Measurements from ENCODE around the gene ZNF780A.
A peak's percentile ranks its signal among the peaks of the same experiment; 100 is the strongest.
"Not testable (repeated sequence)": the region's sequence is repeated elsewhere in the genome, so short reads cannot be mapped to it uniquely, and the experiment has no call there.

The ZNF780A gene

GRCh38 chr19:40090241-40091204 lies at the start of gene ZNF780A:
TSS of gene ZNF780A (minus strand) at chr19:40090943. CDS start at chr19:40084753, 6,190 bp downstream.
- peak; percentile 59 for DNase-seq (ENCODE audit: low read depth)

GRCh38 chr19:40139533-40140287 lies 49.0 kb upstream of the ZNF780A start:
- no peak for DNase-seq (ENCODE audit: low read depth)

DNA sequence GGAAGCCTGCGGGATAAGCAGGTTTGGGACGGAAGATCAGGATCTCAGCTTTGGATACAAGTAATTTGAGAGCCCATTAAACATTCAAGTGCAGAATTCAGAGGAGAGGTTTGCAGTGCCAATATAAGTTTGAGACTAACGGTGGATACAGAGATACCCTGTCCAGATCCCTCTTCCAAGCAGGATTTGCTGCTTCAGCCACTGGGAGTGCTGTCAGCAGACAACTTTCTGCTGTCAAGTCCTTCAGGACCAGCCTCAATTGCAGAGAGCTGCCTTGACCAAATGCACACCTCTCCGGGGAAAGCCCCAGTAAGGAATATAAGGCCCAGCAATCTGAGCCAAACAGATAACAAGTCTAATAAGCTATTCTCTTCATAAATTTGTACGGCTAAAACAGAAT lies 46.1 kb upstream of the ZNF780A start:
- no peak for DNase-seq (ENCODE audit: low read depth)

GRCh38 chr19:40134866-40135265 lies 44.1 kb upstream of the ZNF780A start:
- DNase-seq (ENCODE audit: low read depth) = no peak

DNA sequence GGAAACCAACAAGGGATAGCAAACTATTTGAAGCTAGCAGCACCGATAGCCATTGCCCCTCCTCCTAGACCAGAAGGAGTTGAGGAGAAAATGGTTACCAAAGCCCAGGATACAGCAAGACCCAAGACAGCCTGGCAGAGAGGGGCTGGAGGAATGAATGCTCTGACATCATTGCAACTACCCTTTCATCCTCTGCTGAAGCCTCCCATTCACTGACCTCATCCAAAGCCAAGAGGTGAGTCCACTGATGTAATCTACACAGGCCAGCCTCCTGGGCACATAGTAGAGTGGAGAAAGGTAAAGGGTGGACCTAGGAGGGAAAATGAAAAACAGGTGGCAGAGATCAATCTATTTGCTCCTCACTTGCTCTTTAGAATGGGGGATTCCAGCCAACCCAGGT lies 42.7 kb upstream of the ZNF780A start:
- no peak for DNase-seq (ENCODE audit: low read depth)

DNA sequence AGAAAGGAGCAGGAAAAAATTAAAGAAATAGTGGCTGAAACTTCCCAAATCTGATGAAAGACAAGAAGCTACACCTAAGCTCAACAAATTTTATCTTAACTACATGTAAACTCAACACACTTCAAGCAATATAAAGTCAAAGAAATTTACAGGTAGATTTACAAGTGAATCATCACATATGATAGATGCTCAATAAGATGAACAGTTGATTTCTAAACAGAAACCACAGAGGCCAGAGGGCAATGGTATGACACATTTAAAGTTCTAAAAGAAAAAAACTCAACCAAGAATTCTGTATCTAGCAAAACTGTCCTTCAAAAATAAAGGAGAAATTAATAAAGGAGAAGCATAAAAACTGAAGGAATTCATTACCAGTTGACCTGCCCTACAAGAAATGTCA lies 39.3 kb upstream of the ZNF780A start:
- DNase-seq (ENCODE audit: low read depth) = no peak

DNA sequence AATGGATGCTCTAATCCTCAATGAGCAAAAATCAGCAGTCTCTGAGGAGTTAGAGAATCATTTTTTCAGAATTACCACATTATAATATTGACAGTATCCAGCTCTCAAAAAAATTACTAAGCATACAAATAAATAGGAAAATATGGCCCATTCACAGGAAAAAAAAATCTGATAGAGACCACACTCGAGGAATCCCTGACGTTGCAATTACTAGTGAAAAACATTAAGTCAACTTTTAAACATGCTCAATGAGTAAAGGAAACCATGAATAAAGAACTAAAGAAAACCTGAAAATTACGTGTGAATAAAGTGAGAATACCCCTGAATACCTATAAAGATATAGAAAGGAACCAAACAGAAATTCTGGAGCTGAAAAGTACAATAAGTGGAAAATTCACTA lies 38.7 kb upstream of the ZNF780A start:
- no peak for DNase-seq (ENCODE audit: low read depth)

GRCh38 chr19:40128991-40129390 lies 38.2 kb upstream of the ZNF780A start:
- no peak for DNase-seq (ENCODE audit: low read depth)

DNA sequence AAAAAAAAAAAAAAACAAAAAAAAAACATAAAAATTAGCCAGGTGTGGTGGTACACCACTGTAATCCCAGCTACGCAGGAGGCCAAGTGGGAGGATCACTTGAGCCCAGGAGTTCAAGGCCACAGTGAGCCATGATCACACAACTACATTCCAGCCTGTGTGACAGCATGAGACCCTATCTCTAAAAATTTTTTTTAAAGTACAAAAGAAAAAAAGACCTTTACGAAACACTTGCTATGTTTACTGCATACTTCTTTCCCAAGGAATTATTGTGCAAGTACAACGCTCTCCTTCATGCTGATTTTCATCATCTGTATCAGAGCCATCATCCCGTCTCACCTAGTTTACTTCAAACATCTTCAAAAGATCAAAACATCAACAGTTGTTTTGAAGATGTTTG lies 28.6 kb upstream of the ZNF780A start:
- no peak for DNase-seq (ENCODE audit: low read depth)

- DNase-seq (ENCODE audit: low read depth) = not testable (repeated sequence)
Measured at GRCh38 chr19:40118638-40119037, 27.9 kb upstream of the ZNF780A start.

- DNase-seq (ENCODE audit: low read depth) = no peak
Measured at GRCh38 chr19:40116075-40116474, 25.3 kb upstream of the ZNF780A start.

DNA sequence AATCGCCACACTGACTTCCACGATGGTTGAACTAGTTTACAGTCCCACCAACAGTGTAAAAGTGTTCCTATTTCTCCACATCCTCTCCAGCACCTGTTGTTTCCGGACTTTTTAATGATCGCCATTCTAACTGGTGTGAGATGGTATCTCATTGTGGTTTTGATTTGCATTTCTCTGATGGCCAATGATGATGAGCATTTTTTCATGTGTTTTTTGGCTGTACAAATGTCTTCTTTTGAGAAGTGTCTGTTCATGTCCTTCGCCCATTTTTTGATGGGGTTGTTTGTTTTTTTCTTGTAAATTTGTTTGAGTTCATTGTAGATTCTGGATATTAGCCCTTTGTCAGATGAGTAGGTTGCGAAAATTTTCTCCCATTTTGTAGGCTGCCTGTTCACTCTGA lies 23.4 kb upstream of the ZNF780A start:
- DNase-seq (ENCODE audit: low read depth) = not testable (repeated sequence)

DNA sequence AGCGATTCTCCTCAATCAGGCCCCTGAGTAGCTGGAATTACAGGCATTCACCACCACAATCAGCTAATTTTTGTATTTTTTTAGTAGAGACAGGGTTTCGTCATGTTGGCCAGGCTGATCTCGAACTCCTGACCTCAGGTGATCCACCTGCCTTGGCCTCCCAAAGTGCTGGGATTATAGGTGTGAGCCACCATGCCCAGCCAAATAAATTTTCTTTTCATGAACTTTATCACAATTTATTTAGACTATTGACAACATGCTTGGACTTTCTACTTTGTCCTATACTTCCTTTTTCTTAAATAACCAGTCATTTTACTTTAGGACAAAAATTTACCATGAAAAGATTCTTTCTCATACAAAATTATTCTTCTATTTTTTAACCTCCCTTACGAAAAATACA lies 21.5 kb upstream of the ZNF780A start:
- DNase-seq (ENCODE audit: low read depth) = not testable (repeated sequence)

DNA sequence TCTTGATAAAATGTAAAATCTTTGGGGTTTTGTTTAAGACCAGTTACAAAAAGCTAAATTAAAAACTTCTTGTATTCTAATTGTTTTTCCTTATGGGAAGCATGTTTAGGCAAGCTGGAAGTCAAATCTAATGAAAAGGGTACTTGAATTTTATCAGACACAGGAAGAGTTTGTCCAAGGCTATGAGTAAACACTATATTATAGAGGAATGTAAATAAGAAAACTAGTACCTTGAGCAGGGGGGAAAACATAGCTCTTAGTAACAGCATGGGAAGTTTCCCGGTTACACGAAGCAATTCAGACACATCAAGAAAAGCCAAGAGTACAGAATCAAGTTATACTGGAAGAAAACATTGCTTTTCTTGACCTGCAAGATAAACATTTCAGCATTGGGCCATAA lies 19.8 kb upstream of the ZNF780A start:
- DNase-seq (ENCODE audit: low read depth) = no peak

DNA sequence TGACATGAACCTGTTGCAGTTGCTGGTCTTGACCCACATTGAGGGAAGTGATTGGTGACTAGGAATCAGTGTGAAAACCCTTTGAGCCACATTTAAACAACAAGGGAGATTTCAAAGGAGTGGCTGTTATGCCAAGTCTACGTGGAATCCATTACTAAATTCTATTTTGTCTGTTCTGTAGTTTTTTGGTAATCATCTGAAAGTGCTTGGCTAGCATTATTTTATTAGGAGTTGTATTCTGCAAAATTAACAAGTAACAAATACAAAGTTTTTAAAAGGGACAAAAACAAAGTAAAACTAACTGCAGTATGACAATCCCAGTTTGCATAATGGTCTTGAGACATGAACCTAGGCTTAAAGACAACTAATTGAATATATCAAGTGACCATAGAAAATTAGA lies 14.0 kb upstream of the ZNF780A start:
- DNase-seq (ENCODE audit: low read depth) = no peak

GRCh38 chr19:40103600-40103999 lies 12.9 kb upstream of the ZNF780A start:
- no peak for DNase-seq (ENCODE audit: low read depth)

GRCh38 chr19:40101813-40102212 lies 11.1 kb upstream of the ZNF780A start:
- DNase-seq (ENCODE audit: low read depth) = no peak

DNA sequence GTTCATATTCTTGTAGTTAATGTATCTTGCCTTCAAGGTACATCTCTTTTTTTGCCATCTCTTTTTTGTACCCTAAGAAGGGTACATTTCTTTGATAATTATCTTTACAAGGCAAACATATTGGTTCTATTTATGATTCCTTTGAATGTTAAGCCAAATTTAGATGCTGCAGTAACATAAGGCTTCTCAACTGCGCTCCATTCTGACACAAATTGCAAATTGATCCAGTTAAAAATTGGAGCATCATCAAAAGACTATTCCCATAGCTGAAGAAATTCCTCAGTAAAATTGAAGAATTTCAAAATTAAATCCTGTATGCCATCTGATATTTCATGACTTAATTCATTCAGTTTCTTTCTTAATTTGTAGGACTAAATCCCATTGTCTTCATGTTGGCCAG lies 2.7 kb upstream of the ZNF780A start:
- DNase-seq (ENCODE audit: low read depth) = no peak

- DNase-seq (ENCODE audit: low read depth) = no peak
Measured at GRCh38 chr19:40091205-40092129, 724 bp upstream of the ZNF780A start.

- DNase-seq (ENCODE audit: low read depth) = no peak
Measured at GRCh38 chr19:40089462-40089861, 1.3 kb downstream of the ZNF780A start.

DNA sequence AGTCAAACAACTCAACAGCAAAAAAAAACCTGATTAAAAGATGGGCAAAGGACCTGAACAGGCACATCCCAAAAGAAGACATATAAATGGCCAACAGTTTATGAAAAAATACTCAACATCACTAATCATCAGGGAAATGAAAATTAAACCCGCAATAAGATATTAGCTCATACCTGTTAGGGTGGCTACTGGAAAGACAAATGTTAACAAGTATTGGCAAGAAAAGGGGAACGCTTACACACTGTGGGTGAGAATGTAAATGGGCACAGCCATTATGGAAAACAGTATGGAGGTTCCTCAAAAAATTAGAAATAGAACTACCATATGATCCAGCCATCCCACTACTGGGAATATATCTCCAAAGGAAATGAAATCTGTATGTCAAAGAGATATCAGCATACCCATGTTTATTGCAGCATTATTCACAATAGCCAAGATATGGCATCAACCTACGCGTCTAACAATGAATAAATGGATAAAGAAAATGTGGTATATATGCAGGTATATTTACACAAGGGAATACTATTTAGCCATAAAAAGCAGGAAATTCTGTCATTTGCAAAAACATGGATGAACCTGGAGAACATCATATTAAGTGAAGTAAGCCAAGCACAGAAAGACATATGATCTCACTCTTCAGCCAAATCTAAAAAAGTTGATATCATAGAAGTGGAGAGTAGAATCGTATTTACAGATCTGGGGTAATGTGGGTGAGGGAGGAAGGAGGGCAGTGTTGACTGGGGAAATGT lies 2.3 kb downstream of the ZNF780A start:
- DNase-seq (ENCODE audit: low read depth) = no peak

Data from stimulated activated CD8-positive, alpha-beta memory T cell treated with anti-CD3 and anti-CD28 coated beads, Interleukin-12 subunit alpha, Interleukin-12 subunit beta, amount 100 ng/mL, for 4 hours (primary cell).